ENCODE measurements around the gene EXOC1L.

EXOC1L gene

GRCh38 chr4:55817691-55818090 is 1.9 kb upstream of the EXOC1L start:
- TF ChIP-seq CTCF (IDR thresholded peaks at IDR 0.05; ENCODE audit: insufficient read depth, missing control alignments) = no peak
- no peak for FAIRE-seq

GRCh38 chr4:55820279-55820678 is 689 bp downstream of the EXOC1L start:
- FAIRE-seq (no peak), DNase-seq (ENCODE audit: insufficient read length, low spot score) (no peak)
- TF ChIP-seq CTCF (IDR thresholded peaks at IDR 0.05; ENCODE audit: insufficient read depth, missing control alignments) = no peak

More at GRCh38 chr4:55817691-55818090, 1.9 kb upstream of the EXOC1L start:
- DNase-seq (ENCODE audit: insufficient read length, low spot score) = no peak

DNA sequence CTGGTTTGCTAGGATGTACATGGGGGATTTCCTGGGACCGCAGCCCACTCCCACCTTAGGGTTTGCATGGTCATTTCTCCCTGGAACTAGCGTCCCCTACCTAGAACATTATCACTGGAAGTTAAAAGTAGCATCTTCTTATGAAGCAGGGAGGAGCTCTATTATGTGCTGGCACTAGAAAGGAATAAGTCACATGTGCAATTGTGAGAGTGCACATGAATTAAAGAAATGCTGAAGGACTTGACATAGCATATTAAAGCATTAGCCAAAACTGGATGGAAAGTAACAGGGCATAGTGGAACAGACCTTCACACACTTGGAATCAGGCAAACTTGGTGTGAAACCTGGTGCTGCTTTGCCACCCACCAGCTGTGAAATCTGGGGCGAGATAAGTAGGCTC is 2.7 kb downstream of the EXOC1L start:
- DNase-seq (ENCODE audit: insufficient read length, low spot score) = no peak
- TF ChIP-seq CTCF (IDR thresholded peaks at IDR 0.05; ENCODE audit: insufficient read depth, missing control alignments) = no peak
- FAIRE-seq = no peak

DNA sequence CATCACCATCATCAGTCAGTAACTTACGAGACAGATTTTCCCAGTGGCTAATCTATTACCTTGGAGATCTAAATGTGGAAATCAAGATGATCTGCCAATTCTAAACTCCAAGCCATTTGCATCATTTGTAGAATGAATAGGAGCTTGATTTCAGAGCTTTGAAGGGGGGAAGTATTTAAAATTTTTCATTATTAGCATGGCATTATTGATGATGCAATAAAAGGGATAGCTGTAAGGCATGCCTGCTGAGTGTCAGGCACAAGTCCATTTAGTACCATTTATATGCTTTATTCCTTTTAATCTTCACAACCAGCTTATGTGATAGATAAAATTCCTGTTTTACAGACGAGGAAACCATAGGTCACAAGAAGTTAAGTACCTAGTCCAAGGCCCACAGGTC is 5.3 kb downstream of the EXOC1L start:
- DNase-seq (ENCODE audit: insufficient read length, low spot score) = no peak

DNA sequence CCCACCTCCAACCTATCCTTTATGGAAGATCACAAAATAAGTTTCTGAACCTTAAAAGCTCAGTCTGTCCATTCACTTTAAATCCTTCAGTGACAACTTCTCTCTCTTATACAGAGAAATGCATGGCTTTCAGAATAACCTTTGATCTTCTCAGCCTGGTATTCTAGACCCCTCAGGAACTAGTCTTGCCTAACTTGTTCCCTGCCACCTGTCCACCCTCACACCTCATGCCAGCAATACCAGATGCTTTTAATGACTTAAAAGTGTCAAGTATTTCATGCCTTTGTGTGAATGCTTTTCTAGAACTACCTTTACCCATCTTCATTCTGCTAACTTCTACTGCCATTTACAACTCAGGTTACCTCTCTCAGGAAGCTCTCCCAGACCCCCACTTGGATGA is 7.4 kb downstream of the EXOC1L start:
- TF ChIP-seq CTCF (IDR thresholded peaks at IDR 0.05; ENCODE audit: insufficient read depth, missing control alignments) = no peak
- DNase-seq (ENCODE audit: insufficient read length, low spot score) = no peak

More for the DNA sequence above, 5.3 kb downstream of the EXOC1L start:
- no peak for TF ChIP-seq CTCF (IDR thresholded peaks at IDR 0.05; ENCODE audit: insufficient read depth, missing control alignments)
- no peak for FAIRE-seq

GRCh38 chr4:55827582-55827981 is 8.0 kb downstream of the EXOC1L start:
- no peak for TF ChIP-seq CTCF (IDR thresholded peaks at IDR 0.05; ENCODE audit: insufficient read depth, missing control alignments)
- FAIRE-seq = no peak
- no peak for DNase-seq (ENCODE audit: insufficient read length, low spot score)

More for the DNA sequence above, 7.4 kb downstream of the EXOC1L start:
- FAIRE-seq = no peak

- FAIRE-seq (no peak), DNase-seq (ENCODE audit: insufficient read length, low spot score) (no peak)
- no peak for TF ChIP-seq CTCF (IDR thresholded peaks at IDR 0.05; ENCODE audit: insufficient read depth, missing control alignments)
Observed at GRCh38 chr4:55830048-55830447, 10.5 kb downstream of the EXOC1L start.
